NCI-H446 treated with DMSO at 0.1 percent for 48 hours (cell line): ENCODE data around the gene POLR3GL.

ENCODE experiments used
- DNase-seq: peaks from one replicate; lab custom pipeline; 2025; lab: John Stamatoyannopoulos, UW

POLR3GL gene

DNA sequence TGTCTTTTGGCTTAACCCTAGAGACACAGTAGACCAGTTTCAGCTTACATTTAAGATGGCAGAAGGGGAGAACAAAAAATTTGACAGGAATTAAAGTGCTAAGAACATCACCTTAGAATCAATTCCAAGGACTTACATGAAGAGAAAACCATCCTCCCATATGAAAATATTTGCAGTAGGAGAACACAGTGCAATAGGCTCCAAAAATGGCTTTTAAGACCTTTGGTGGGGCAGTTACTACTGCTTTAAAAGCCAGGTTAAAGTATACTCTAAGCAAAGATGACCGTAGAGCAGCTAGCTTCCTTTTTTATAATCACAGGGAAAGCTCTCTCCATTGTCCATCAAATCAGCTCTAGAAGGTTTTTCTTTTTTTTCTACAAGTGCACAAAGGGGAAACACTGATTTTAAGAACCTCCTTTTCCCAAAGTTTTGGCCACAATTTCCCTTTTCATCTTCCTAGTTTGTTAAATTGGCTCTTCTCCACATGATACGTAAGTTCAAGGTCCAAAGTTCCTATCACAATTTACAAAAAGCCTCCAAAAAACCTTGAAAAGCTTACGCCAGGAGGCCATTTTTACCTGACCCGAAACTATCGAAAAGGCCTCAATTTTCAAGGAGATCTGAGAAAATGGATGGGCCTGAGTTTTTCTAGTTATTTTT, 28.6 kb downstream of the POLR3GL start:
- DNase-seq: no peak

DNA sequence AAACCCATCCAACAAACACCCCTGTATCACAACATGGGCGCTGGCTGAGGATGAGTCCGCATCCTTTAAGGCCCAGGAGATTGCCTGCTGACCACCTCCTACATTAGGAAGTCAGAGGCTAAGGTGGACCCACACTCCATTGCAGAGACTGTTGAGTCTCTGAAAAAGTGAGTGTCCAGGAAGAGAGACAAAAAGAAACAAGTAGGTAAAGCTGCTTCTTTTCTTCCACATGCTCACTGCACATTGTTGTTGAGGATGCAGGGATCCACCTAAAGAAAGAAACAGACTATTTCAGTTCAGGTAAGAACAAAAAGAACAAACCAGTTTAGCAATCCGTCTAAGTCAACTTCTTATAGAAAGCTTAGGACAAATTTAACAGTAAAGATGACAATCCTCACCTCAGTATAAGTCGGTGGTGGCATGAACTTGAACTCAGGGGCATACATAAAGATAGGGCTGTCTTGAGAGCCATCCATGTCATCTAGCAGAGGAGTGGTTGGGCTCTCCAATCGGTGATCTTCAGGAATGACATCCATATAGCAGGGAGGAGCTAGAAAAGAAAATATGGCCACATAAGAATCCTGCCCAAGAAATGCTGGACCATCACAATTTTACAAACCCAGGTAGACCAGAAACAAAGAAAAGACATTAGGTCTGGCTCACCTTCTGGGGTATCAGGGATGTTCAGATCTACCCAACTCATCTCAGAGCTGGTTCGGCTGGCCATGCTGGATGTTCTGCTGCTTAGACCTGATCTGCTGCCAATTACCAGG, 29.3 kb downstream of the POLR3GL start:
- no peak for DNase-seq

DNA sequence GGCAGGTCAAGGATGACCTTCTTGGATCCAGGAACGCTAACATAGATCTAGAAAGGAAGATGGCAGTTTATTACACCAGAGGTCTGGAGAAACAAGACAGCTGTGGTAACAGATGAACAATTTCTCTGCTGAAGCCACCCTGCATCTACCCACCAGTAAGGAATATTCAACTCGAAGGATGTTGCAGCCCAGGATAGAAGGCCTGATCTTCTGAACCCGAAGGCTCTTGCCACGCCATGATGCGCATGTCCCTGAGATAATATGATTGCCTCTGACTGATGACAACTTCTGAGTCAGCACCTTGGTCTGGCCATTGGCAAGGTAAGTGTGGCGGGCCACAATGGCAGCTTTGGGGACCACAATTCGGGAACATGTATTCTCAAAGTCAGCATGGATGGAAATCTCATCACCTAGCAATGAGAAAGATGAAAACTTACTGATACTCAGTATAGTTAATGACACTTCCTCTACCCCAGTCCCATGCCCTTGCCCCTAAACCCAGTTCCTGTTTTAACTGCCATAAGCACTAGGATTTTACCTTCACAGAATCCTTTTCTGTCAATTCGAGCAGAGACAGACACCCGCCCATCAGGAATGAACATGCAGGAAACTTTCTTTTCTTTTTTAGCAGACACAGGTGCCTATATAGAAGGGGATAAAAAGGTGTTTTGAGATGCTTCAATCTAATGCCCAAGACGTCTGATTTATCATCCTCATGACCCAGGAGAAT, 30.1 kb downstream of the POLR3GL start:
- no peak for DNase-seq

DNA sequence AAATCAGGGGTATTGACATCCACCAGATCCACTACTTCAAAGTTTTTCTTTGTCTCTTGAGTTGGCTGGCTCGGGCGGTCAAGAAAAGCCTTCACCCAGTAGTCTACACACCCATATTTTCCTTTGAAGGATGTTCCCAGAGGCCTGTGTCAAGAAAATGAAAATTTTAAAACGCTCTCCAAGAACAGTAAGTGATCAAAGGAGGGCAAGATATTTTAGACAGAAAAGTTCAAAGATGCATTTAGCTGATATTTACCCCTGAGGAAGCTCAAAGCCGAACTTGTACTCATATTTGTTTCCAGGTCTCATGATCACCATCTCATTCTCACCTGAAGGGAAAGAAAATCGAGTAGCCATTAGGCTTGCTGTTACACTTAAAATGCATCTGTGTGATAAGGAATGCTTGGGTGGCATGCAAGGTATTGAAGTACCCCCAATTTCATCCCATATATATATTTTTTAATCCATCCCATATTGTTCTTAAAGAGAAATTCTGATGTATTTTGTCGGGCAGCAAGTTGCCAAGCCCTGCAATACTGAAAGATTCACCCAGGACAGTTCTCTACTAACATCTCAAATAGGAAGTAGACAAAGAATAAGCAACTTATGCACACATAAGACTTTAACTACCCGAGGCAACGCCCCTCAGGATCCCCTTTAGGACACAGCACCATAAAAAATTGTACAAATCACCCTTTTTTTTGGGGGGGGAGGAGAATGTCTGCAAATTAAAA, 30.8 kb downstream of the POLR3GL start:
- DNase-seq: no peak

DNA sequence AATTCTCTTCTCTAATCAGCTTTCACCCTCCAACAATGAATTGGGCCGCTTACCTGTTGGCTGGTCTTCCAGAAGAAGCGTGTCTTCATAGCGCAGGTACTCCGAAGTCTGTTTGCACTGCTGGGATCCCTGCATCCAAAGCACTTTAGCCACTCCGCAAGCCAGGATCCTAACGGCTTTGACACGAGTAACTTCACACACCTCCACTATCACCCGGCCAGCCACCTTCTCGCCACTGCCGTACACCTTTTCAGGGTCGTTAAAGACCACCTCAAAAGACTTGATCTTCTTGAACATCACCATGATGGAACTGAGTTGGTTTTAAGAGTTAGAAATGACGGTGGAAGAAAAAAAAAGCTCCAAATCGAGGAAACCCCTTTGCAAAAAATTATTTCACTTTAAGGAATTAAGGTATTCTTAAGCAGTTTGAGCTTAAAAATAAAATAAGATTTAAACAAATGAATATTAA, 31.5 kb downstream of the POLR3GL start:
- no peak for DNase-seq

DNA sequence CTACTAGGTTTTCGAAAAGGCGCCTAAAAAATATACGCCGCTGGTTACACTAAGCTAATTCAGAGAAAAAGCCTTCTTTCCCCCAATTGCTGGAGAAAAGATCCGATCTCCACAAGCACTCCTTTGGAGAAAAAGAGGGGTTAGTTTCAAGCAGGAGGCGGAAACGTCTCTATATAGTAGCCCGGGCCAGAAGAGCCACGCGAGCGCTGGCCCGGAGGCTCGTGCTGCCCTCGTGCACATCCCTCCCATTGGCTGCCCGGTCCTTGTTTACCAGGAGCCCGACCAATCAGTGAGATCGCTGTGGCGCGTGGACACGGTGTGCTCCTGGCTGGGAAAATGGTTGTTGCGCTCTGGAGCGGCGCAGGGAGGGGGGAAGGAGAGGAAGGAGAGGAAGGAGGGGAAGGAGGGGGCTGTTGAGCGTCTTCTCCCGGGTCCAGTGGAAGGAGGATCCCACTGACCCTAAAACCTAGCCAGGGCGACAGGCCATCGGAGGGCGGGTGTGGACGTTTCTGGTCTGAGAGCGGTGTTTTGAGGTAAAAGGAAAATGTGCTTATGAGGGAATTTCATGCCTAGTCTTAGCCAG, 32.0 kb downstream of the POLR3GL start, which contains the start of gene TXNIP:
Gene TXNIP (minus strand): TSS at position 147 of the 583 bp plus-strand sequence. CDS start 313 bp downstream, outside the sequence.
- peak; percentile 92 for DNase-seq

DNA sequence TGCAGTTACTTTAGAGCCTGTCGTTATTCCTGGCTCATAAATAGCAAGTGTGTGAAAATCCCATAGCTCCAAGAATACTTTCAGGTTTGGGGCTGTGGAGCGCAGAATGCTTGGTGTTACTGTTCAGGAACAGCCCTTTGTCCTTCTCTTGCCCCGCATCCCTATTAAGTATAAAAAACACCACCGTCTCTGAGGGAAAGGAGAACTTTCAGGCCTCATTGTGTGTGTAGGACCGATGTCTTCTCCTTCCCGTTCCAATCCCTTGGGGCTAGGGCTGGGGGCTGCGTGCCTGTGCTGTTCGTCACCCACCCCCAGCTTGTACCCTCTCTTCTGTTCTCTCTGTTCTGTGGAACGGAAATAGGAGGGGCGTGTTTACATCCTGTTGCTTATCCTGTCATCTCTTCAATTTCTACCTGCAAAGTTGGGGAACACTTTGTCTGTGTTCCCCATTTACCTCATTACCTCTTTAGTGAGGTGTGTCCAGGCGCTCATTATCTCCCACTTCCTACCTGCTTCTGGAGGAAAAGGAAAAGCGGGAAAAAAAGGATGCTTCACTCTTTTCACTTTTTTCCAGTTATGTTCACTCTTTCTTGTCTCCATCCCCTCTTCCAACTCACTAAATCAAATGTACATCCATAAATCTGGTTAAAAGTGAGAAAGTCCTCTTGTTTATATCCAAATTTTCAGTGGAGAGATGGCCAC, 32.7 kb downstream of the POLR3GL start:
- no peak for DNase-seq

DNA sequence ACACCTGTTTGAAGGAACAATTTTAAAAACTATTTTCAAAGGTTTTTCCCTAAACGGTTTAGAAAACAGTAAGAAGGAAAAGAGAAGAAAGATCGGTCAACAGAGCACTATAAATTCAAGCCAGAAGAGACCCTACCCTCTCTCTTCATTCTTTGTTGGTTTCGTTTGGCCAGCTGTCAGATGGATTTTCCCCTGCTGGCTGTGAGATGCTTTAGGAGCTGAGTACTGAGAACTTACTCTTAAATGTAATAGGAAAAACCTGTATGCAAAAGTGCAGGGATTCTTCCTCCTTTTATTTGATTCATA, 33.2 kb downstream of the POLR3GL start:
- no peak for DNase-seq

DNA sequence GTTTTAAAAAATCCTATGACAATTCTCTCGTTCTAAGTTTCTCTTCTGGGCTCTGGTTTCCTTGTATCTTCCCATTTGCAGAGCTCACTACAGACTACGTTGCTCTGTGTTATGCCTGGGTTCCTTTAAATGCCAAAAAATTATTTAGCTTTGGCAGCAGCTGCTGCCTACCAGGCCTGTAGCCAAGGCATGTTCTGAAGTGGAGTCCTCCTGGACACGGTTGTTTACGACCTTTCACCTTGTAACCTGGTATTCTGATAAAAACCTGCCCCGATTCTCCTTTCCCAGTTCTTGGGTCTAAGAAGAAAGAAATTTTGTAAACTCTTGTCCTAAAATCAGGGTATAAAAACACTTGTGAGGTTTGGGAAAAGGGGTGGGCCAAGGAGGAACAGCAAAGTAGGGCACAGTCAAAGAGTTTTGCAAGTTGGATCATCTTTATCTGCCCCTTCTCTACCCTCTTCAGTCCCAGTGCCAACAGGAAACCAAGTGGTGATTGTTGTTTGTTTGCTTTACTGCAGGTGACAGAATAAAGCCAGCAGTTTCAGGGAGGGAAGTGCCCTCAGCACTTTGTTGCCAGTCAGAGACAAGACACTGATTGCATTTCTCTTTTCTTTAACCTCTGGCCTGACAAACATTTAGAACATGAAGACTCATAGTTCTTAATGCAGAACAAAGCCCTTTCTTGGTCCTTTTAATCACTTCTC, 35.0 kb downstream of the POLR3GL start:
- peak; percentile 60 for DNase-seq

DNA sequence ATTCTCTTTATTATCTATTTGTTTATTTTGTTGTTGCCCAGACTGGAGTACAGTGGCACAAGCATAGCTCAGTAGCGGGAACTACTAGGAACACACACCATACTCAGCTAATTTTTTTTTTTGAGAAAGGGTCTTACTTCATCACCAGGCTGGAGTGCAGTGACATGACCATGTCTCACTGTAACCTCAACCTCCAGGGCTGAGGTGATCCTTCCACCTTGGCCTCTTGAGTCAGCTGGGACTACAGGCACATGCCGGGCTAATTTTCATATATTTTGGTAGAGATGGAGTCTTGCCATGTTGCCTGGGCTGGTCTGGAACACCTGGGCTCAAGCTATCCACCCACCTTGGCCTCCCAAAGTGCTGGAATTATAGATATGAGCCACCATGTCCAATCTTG, 37.2 kb downstream of the POLR3GL start:
- DNase-seq: no peak

DNA sequence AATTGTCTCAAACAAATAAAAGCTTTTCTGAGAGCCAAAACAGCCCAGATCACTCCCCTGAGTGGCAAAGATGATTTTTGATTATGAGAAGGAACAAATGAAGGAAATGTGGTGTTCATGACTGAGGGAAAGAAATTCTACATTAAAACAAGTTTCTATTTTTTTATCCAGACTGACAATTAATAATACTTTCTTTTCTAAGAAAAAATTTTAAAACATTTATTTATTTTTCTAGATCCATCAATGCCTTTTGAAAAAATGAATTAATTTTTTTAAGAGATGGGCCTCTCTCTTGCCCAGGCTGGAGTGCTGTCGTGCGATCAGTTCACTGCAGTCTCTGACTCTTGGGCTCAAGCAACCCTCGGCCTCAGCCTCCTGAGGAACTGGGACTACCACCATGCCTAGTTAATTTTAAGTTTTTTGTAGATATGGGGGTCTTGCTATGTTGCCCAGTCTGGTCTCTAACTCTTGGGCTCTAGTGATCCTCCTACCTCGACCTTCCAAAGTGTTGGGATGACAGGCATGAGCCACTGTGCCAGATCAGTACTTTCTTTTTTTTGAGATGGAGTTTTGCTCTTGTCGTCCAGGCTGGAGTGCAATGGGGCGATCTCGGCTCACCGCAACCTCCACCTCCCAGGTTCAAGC, 43.1 kb downstream of the POLR3GL start:
- DNase-seq: no peak

DNA sequence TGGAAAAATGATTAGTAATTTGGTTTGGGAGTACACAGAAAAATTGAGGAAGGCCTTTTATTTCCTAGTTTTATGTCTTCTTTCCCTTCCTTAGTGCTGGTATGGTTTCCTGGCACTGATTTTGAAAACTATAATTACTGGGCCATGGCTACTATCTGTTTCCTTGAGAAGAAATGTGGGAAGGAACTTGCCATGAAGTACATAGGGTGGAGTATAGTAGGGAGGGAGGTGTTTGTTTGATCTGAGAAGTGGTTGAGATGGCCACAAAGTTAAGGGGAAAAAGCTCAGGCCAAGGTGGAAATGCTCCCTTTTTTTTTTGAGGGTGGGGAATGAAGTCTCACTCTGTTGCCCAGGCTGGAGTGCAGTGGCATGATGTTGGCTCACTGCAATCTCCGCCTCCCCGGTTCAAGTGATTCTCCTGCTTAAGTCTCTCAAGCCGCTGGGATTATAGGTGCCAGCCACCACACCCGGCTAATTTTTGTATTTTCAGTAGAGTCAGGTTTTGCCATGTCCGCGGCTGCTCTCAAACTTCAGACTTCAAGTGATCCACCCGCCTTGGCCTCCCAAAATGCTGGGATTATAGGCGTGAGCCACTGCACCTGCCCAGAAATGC, 45.7 kb downstream of the POLR3GL start:
- DNase-seq: no peak

DNA sequence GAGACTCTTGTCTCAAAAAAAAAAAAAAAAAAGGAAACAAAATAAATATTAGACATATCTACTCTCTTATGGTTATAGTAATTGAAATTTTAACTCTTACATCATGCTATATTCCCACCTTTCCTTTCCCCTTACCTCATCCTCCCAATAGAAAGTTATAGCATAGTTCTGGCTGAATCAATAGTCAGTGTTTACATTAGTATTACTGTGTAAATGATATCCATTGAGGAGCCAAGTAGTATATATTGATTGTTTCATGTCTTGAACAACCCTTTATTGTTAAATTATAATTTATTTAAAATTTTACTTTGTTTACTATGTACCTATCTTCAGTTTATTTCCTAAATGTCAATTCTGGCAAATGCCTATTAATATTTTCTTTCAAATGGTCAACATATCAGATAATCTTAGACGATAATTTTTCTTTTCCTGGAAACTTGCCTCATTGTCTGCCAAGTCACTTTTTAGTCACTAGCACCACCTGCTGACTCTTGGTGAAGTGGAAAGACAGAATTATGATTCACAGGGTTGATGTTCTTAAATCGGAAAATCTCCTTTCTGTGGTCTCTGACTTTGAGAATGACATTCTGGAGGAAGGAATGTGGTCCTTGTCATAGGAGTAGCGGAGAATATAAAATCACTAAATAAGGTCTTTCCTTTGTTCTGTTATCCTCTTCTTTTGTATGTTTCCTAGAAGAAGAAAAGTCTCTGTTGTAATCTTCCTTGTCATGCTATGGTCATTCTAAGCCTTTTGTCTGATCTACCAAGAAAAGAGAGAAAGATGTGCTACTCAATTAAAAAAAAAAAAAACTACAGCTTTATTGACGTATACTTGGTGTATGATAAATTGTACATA, 48.4 kb downstream of the POLR3GL start:
- peak; percentile 56 for DNase-seq

DNA sequence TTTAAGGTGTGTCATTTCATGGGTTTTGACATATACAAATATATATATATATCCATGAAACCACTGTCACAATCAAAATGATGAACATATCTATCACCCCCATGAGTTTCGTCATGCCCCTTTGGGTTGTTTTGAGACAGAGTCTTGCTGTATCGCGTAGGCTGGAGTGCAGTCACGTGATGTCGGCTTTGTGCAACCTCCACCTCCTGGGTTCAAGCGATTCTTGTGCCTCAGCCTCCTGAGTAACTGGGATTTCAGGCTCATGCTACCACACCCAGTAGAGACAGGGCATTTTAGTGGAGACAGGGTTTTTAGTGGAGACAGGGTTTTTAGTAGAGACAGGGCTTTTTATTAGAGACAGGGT, 49.1 kb downstream of the POLR3GL start:
- no peak for DNase-seq

DNA sequence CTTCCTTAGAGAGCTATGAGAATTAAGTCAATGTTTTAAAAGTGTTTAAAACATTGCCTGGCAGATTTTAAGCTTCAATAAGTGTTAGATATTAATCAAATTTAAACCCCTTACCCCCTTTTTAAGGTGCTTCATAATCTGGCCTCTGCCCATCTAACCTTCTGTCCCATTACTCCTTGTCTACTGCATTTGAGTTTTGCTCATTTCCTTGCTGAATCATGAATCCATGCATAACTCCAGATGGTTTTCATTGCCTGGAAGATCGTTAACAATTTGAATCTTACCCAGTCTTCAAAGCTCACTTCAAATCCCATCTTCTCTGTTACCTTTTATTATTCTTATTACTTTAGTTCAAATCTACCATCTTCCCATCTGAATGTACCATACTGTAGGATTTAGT, 52.4 kb downstream of the POLR3GL start:
- no peak for DNase-seq

DNA sequence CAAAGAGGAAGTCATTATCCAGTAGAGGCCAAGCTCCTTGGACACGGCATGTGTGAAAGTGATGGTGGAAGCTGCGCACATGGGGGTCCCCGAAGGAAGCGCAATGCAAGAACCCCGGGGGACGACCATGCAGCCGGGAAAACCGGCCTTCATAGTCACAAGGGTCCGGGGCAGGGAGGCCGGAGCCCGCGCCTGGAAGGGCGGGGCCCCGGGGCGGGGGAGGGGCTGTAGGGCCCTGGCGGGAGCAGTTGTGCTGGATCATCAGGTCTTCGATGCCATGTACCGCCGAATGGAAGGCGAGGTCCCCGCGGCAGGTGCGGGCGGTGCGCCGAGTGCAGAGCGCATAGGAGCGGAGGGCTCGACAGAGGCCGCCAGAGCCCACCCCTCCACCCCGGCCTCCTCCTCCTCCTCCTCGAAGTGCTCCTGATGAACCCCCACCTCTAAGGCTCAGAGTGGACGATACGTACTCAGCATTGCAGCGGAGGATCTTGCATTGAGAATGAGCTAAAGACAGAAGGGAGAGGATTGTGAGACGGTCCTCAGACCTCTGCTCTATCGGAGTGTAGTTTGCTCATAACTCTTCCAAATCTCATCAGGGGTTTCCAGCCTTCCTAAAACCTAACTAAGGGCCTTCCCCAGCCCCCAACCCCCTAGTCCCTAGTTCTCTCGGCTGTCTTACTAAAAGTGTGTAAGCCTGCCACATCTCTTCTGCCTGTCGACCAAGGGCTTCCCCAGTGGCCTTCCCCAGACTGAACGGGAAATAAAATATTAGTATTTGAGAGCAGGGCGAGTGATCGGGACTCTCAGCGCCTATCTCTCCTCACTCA, 55.0 kb downstream of the POLR3GL start:
- DNase-seq: no peak

DNA sequence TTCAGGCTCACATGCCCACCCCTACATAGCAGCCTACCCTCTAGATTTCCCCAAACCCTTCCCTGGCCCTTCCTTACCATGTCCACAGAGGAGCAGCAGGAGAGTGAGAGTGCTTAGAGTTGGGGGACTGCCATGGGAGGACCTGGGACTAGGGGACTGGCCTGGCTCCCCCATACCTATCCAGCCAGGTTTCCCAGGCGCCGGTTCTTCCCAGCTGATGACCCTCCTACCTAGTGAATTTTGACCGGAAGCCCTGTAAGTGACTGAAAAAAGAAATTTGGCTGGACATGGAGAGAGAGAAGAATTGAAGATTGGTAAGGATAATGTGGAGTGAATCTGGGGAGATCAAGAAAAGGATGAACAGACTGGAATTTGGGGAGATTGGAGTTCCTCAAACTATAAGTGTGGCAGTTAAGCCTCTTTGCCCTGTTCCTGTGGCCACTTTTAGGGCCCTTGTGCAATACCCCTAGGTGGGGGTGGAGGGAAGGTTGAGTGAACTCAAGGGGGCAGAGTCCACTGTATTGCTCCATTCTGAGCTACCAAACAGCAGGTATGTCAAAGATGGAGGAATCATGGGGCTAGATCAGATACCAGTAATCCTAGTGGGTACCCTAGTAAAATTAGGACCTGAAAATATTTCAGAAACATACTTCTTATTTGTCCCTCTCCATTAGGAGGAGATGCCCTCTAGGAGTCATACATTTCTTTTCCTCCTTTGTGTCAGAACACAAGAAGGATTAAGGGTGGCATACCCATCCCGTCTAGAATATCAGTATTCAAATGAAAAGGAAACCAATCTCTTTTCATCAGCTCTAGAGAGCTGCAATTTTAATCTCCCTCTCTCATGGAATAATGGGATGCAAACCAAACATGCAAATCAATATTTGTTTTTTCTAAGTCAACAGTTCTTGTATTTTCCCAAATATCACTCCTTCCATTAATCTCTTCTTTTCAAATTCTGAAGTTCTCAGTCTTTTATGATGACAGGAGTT, 55.9 kb downstream of the POLR3GL start:
- no peak for DNase-seq
